ENCODE data around the gene HMCN1.
"Not testable (repeated sequence)": the region's sequence is repeated elsewhere in the genome, so short reads cannot be mapped to it uniquely, and the experiment has no call there.

HMCN1 gene

GRCh38 chr1:186202776-186203175 is 468.6 kb downstream of the HMCN1 start:
- DNase-seq (ENCODE audit: low spot score) = no peak

DNA sequence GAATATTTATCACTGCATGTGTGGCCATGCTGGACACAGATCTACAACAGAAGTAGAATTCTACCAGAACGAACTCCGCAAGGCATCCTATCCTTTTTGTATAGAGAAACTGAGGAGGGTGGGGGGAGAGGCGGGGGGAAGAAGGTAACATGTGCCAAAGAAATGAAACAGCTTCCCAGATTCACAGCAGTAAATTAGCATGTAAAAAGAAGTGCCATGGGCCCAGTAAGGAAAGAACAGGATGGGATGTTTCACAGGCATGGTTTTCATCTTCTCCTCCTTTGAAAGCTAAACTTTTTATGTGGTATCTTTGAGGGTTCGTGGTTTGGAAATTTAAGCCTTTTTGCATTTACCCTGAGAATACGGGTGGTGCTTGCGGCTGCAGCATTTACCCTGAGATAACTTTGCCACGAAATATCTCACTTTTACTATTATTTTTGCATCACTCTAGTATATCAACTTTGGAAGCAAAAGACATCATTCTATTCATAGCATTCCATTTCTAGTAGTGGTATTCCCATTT is 471.9 kb downstream of the HMCN1 start:
- no peak for DNase-seq (ENCODE audit: low spot score)

GRCh38 chr1:186207391-186208085 is 473.3 kb downstream of the HMCN1 start:
- DNase-seq (ENCODE audit: low spot score) = no peak

- DNase-seq (ENCODE audit: low spot score) = no peak
Measured at GRCh38 chr1:186208405-186209129, 474.4 kb downstream of the HMCN1 start.

GRCh38 chr1:186210258-186210657 is 476.1 kb downstream of the HMCN1 start:
- no peak for DNase-seq (ENCODE audit: low spot score)

DNA sequence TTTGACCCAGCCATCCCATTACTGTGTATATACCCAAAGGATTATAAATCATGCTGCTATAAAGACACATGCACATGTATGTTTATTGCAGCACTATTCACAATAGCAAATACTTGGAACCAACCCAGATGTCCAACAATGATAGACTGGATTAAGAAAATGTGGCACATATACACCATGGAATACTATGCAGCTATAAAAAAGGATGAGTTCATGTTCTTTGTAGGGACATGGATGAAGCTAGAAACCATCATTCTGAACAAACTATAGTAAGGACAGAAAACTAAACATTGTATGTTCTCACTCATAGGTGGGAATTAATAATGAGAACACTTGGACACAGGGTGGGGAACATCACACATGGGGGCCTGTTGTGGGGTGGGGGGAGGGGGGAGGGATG is 477.4 kb downstream of the HMCN1 start:
- not testable (repeated sequence) for DNase-seq (ENCODE audit: low spot score)

DNA sequence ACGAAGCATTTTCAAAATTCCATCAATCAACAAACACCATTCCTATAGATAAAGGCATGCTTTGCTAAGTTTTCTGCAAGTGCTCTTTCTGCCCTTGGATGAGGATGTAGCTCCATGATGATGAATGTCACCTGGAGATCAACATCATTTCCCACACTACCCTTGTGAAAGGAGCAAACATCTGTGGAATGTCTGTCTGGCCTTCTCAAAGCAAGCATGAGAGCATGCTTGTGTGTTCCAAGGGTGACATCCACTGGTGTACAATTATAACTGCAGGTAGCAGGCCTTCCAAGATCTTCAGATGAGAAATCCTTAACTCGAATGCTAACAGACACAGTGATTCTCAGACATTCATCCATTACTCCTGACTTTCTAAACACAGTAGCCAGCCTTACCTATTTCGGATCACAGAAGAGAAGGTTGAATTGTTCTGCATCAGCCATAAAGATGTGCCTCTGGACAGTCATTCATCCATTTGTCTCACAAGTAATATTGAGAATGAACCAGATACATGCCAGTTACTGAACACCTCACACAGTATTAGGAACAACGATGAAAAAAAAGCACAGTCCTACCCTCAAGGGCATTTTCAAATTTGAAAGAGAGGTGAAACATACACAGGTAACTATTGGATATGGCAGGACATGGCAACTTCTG is 478.5 kb downstream of the HMCN1 start:
- DNase-seq (ENCODE audit: low spot score) = peak; percentile 64

DNA sequence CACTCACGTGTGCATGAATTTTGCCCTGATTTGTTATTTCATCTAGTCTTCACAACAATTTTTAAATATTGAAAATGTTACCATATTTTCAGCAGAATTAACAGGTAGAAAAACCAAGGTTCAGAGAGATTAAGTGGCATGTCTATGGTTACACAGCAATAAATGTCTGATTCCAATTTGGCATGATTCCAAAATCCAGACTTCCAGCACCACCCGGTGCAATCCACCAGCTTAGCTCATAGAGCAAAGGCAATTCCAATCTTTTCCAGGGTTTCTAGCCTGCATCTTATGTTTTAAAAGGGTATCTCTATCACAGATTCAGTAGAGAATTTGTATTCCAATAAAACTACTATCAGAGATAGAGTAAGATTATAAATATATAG is 479.0 kb downstream of the HMCN1 start:
- no peak for DNase-seq (ENCODE audit: low spot score)

- DNase-seq (ENCODE audit: low spot score) = no peak
Measured at GRCh38 chr1:186214791-186215190, 480.6 kb downstream of the HMCN1 start.

GRCh38 chr1:186215636-186216035 is 481.4 kb downstream of the HMCN1 start:
- no peak for DNase-seq (ENCODE audit: low spot score)

DNA sequence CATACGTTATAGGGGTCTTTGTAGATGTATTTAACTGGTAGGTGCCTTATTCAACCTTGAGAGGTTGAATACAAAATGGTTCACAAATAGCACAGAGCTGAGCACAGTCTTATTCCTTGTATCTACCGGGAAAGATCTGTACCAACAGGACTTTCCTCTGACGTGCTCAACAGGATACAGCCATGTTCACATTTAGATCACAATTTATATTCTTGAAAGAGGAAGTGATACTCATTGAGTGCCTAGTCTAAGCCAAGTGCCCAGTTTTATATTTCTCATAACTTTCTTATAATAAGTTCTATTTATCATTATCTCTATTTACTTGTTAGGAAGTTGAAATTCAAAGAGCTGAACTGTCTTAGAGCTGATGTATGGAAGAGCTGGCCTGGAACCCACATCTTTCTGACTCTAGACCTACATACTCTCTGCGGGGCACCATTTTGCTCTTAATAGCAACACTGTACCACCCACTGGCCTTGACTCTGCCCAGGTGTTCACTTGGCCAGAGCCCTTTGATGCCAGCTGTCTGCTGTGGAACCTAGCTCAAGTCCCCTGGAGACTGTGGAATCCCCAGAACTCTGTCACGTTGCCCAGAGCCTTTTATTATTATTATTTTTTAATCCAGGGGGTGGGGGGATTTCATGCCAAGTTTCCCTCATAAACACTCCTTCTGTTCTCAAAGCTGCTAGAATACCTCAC is 484.6 kb downstream of the HMCN1 start:
- DNase-seq (ENCODE audit: low spot score) = no peak

- DNase-seq (ENCODE audit: low spot score) = no peak
Measured at GRCh38 chr1:186220067-186220466, 485.9 kb downstream of the HMCN1 start.

- DNase-seq (ENCODE audit: low spot score) = no peak
Measured at GRCh38 chr1:186220911-186221310, 486.7 kb downstream of the HMCN1 start.

- no peak for DNase-seq (ENCODE audit: low spot score)
Measured at GRCh38 chr1:186225096-186225495, 490.9 kb downstream of the HMCN1 start.

DNA sequence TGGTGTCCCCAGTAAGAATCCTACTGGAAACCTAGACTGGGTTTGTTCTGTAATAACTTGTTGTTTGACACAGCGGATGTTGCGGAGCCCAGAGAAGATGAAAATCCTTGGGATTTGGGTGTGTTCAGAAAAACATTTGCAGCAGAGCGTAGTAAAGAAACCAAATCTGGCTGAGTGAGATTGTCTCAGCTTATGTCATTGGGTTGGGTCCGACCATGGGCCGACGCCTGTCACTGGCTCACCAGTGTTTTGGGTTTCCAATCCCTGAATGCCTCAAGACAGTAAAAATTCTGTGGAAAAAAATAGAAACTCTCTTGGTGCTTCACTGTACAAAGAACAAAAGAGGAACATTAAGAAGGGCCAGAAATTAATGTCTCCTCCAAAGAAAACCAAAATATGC is 494.6 kb downstream of the HMCN1 start:
- DNase-seq (ENCODE audit: low spot score) = no peak

DNA sequence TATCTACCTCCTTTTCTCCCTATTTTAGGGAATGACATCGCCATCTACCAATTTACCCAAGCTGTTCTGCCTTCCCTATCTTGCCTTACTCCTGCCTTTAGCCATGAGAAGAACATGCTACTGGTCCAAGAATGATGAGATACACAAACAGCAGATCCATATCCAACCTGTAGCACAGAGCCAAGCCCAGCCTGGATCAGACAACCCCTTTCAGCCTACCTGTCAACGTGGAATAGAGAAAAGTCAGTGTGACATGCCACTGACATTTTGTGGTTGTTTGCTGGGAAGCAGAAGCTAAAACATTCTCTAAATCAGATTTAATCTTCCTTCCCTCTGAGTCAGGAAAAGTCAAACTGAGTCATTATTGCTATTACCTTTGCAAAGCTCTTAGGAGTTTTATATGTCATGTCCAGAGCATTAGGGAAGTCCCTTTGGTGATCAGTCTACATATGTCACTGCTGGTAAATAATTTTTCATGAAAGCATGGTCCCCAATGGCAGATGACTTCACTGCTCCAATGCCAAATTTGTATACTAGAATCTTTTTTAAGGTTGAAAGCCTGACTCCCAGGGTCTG is 497.8 kb downstream of the HMCN1 start:
- DNase-seq (ENCODE audit: low spot score) = no peak

- no peak for DNase-seq (ENCODE audit: low spot score)
Measured at GRCh38 chr1:186234976-186235686, 500.9 kb downstream of the HMCN1 start.

DNA sequence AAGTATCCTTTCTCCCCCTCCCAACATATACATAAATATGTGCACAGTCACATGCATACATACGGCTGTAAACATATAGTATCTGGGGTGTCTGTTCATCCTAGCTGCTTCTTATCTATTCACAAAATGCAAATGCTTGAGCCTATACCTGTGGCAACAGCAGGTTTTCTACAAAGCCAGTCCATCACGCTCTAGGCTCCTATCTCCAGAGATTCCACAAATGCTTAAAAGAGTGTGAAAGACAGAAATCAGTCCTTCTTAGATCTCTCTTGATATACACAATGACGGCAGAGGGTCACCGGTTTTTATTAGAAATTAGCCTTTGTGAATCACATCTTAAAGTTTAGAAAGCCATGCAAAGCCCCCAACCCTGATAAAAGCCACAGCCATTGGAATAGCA is 501.5 kb downstream of the HMCN1 start:
- DNase-seq (ENCODE audit: low spot score) = no peak

DNA sequence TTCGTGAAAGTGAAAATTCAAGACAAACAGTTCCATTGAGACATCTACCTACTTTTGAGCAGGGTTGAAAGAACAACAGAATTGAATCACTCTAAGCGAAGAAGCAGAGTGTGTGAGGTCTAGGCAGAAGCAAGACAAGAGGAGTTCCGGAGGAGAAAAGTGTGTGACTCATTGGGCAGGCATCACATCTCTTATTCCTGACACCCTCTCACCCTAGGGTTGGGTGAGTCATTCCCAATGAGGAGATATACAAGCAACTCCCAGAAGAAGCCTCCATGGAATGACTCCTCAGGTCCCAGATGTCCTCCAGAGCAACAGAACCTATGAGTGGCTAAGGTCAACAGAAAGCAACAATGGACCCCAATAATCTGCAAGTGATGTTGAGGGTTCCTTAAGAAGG is 502.7 kb downstream of the HMCN1 start:
- no peak for DNase-seq (ENCODE audit: low spot score)

DNA sequence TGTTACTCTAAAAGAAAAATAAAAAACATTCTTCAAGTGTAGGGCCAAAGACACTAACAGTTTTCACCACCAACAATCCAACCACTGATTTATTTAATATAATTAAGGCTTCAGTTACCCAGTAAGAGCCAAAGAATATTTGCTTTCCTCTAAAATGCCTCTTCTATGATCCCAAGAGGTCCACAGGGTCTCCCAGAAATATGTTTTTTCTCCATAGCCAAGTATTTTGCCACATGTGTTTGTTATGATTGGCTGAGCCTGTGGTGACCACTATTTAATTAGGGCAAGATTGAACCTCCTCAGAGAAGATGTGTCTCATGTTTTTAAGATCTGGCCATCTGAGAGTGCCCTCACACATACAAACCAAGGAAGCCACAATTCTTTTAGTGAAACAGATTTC is 505.0 kb downstream of the HMCN1 start:
- no peak for DNase-seq (ENCODE audit: low spot score)

DNA sequence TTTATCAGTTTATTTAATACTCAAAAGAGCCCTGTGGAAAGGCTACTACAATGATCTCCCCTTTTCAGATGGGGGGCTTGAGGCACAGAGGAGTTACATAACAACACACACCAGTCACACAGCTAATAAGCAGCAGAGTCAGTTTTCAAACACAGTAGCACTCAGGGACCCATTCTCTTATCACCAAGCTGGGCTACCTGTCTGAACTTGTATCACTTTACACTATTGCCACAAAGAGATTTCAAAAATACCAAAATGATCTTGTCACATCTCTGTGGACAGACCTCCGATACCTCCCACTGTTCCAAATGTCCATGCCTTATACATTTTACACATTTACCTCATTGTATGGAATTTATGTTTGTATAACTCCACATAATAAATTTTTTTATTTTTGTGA is 506.2 kb downstream of the HMCN1 start:
- no peak for DNase-seq (ENCODE audit: low spot score)

Measured in globus pallidus (tissue), 1 donor.